NOMO-1 treated with DMSO at 0.1 percent for 48 hours (cell line): Measurements from ENCODE around the gene GADD45GIP1.
"Not testable (repeated sequence)": the region's sequence is repeated elsewhere in the genome, so short reads cannot be mapped to it uniquely, and the experiment has no call there.

ENCODE experiments used
- DNase-seq: peaks from one replicate; lab custom pipeline; 2025; ENCODE audit not compliant: unreplicated experiment; lab: John Stamatoyannopoulos, UW

GADD45GIP1 gene

GRCh38 chr19:12965017-12965811 lies 8.2 kb upstream of the GADD45GIP1 start:
- peak; percentile 34 for DNase-seq

GRCh38 chr19:12959481-12959880 lies 2.5 kb upstream of the GADD45GIP1 start:
- no peak for DNase-seq

- not testable (repeated sequence) for DNase-seq
Observed at GRCh38 chr19:12957389-12957952, 448 bp upstream of the GADD45GIP1 start.

- no peak for DNase-seq
Observed at GRCh38 chr19:12955996-12956395, 1.0 kb downstream of the GADD45GIP1 start.

GRCh38 chr19:12955575-12955974 lies 1.4 kb downstream of the GADD45GIP1 start:
- DNase-seq: not testable (repeated sequence)

- no peak for DNase-seq
Observed at GRCh38 chr19:12954612-12954962, 2.4 kb downstream of the GADD45GIP1 start.

GRCh38 chr19:12953799-12954611 lies 3.0 kb downstream of the GADD45GIP1 start:
- no peak for DNase-seq

- no peak for DNase-seq
Observed at GRCh38 chr19:12953138-12953798, 3.8 kb downstream of the GADD45GIP1 start.

- DNase-seq: no peak
Observed at GRCh38 chr19:12952488-12953137, 4.4 kb downstream of the GADD45GIP1 start.

GRCh38 chr19:12952050-12952449 lies 5.0 kb downstream of the GADD45GIP1 start:
- not testable (repeated sequence) for DNase-seq

- no peak for DNase-seq
Observed at GRCh38 chr19:12949363-12950283, 7.4 kb downstream of the GADD45GIP1 start.

- DNase-seq: no peak
Observed at GRCh38 chr19:12948612-12949362, 8.2 kb downstream of the GADD45GIP1 start.

GRCh38 chr19:12947702-12948611 lies 9.1 kb downstream of the GADD45GIP1 start:
- DNase-seq: no peak

- DNase-seq: no peak
Observed at GRCh38 chr19:12946731-12947496, 10.1 kb downstream of the GADD45GIP1 start.

GRCh38 chr19:12946092-12946721 lies 10.8 kb downstream of the GADD45GIP1 start:
- peak; percentile 43 for DNase-seq

- DNase-seq: peak; percentile 91
Observed at GRCh38 chr19:12945479-12946091, 11.4 kb downstream of the GADD45GIP1 start, which contains the start of gene RAD23A. RAD23A (plus strand) TSS chr19:12945862; CDS start chr19:12945949, 87 bp downstream.
